Hepatocyte (in vitro differentiated cells): ENCODE data around the gene ABHD4.

Experiments used
- EZH2 ChIP-seq: fragments of 200-600 bp; sonication (generic); IDR thresholded peaks from 2 replicates; pipeline ENCODE4 v1.6.1; 2016; ENCODE audit warnings: antibody characterized with exemption, mild to moderate bottlenecking, borderline replicate concordance
- EZH2phosphoT487 ChIP-seq: fragments of 200-600 bp; sonication (generic); IDR thresholded peaks from one replicate; pipeline ENCODE4 v1.6.1; 2018; ENCODE audit warnings: antibody characterized with exemption, mild to moderate bottlenecking, low read depth, moderate library complexity; ENCODE audit not compliant: unreplicated experiment, severe bottlenecking
- TF ChIP-seq, protein P1 (sequence below): fragments of 200-600 bp; sonication (generic); IDR thresholded peaks from 2 replicates; pipeline ENCODE4 v1.5.1; 2016; ENCODE audit warnings: antibody characterized with exemption, mild to moderate bottlenecking; ENCODE audit not compliant: poor library complexity

DNA sequence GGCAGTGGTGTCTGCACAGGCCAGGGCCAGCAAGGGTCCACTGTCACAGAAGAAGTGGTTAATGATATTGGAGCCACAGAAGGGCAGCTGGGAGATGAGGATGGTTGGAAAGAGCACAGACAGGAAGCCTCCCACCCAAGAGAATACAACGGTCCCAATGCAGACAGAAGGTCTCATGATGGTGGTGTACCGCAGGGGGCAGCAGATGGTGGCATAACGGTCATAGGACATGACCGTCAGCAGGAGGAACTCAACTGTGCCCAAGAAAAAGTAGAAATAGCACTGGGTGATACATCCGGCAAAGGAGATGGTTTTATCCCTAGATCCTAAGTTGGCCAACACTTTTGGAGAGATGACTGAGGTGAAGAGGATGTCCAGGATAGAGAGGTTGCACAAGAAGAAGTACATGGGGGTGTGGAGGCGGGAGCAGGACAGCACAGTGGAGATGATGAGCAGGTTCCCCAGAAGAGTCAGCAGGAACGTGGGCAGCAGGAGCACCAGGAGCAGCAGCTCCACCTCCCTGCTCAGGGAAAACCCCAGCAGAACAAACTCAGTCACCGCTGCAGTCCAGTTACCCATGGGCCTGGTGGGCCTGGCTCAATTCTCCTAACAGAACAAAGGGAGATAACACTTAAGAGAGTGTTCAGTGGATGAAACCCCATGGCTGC lies 36.3 kb downstream of the ABHD4 start:
- TF ChIP-seq, protein P1, sequence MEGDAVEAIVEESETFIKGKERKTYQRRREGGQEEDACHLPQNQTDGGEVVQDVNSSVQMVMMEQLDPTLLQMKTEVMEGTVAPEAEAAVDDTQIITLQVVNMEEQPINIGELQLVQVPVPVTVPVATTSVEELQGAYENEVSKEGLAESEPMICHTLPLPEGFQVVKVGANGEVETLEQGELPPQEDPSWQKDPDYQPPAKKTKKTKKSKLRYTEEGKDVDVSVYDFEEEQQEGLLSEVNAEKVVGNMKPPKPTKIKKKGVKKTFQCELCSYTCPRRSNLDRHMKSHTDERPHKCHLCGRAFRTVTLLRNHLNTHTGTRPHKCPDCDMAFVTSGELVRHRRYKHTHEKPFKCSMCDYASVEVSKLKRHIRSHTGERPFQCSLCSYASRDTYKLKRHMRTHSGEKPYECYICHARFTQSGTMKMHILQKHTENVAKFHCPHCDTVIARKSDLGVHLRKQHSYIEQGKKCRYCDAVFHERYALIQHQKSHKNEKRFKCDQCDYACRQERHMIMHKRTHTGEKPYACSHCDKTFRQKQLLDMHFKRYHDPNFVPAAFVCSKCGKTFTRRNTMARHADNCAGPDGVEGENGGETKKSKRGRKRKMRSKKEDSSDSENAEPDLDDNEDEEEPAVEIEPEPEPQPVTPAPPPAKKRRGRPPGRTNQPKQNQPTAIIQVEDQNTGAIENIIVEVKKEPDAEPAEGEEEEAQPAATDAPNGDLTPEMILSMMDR = no peak
- no peak for TF ChIP-seq EZH2phosphoT487
- no peak for TF ChIP-seq EZH2
